ENCODE results near the gene NPFFR1.
"Not testable (repeated sequence)": the region's sequence is repeated elsewhere in the genome, so short reads cannot be mapped to it uniquely, and the experiment has no call there.

Gene NPFFR1

GRCh38 chr10:70227548-70228320, 56.1 kb downstream of the NPFFR1 start:
- TF ChIP-seq ZNF776 (tag by site-specific recombination; IDR thresholded peaks at IDR 0.05; ENCODE audit: borderline replicate concordance) (no peak), ZNF37A (tag by site-specific recombination; IDR thresholded peaks at IDR 0.05) (no peak), ZBTB48 (tag by site-specific recombination; IDR thresholded peaks at IDR 0.05) (peak; percentile 63; the same call in 1 of the 2 replicates), ZNF548 (tag by site-specific recombination; IDR thresholded peaks at IDR 0.05) (no peak), ZNF146 (tag by site-specific recombination; IDR thresholded peaks at IDR 0.05) (no peak), ZNF362 (tag by site-specific recombination; IDR thresholded peaks at IDR 0.05) (peak; percentile 80), ZNF10 (tag by site-specific recombination; IDR thresholded peaks at IDR 0.05) (no peak), ZNF488 (tag by site-specific recombination; IDR thresholded peaks at IDR 0.05) (no peak), PRDM6 (tag by site-specific recombination; IDR thresholded peaks at IDR 0.05) (peak; percentile 24; the same call in 1 of the 2 replicates)
- ChIA-PET POLR2A (interaction anchor here (0.6 to 0.7 kb wide), 3 partner anchors 9 to 125 kb away, joined by 3 to 8 read pairs (median 4); no protein-coding TSS in a partner anchor), CTCF (interaction anchor here (0.7 to 4.3 kb wide), 5 partner anchors 45 to 160 kb away, joined by 3 to 26 read pairs (median 8); no protein-coding TSS in a partner anchor)
- H3K36me3 ChIP-seq (ENCODE audit: control insufficient read depth in 2 of 2, insufficient read depth in 1 of 2, low read length in 2 of 2), result peaks cover 15 to 60% of the 10 kb centered on the region in 2 experiments
- no peak overlapping the region for H3K4me3 ChIP-seq (ENCODE audit: low read depth, low read length)
- no peak overlapping the region for H3K27ac ChIP-seq (ENCODE audit: extremely low read depth, low read depth, low read length)
- no peaks in the 10 kb centered on the region for H3K9me3 ChIP-seq (ENCODE audit: control insufficient read depth, insufficient read depth, low read depth, low read length)
- no peaks in the 10 kb centered on the region for H3K4me1 ChIP-seq (ENCODE audit: control insufficient read depth, insufficient read depth, low read length)

- Histone ChIP-seq H3K4me1 (ENCODE audit: control insufficient read depth, insufficient read depth, low read length) (no peaks in the 10 kb centered on the region), H3K4me3 (ENCODE audit: low read depth, low read length) (no peak overlapping the region), H3K9me3 (ENCODE audit: control insufficient read depth, insufficient read depth, low read depth, low read length) (no peaks in the 10 kb centered on the region), H3K36me3 (ENCODE audit: control insufficient read depth in 2 of 2, insufficient read depth in 1 of 2, low read length in 2 of 2) (peaks cover 19 to 57% of the 10 kb centered on the region in 2 experiments), H3K27ac (ENCODE audit: extremely low read depth, low read depth, low read length) (no peak overlapping the region)
- ChIA-PET POLR2A (interaction anchor here (0.7 to 3.1 kb wide), 2 partner anchors 9 to 125 kb away, joined by 7 to 22 read pairs; partner anchors contain the start of gene PPA1), CTCF (interaction anchor here (0.6 to 5.4 kb wide), 9 partner anchors 9 to 1997 kb away, joined by 3 to 177 read pairs (median 4); partner anchors contain the start of genes PPA1 and TYSND1)
- TF ChIP-seq ZNF610 (tag by site-specific recombination; IDR thresholded peaks at IDR 0.05; ENCODE audit: borderline replicate concordance), result no peak
- TF ChIP-seq ZNF404 (tag by site-specific recombination; IDR thresholded peaks at IDR 0.05), result no peak
- no peak for TF ChIP-seq YY1 (tag by site-specific recombination; IDR thresholded peaks at IDR 0.05)
- TF ChIP-seq SALL2 (tag by site-specific recombination; IDR thresholded peaks at IDR 0.05; ENCODE audit: borderline replicate concordance), result no peak
These were observed 60.1 kb downstream of the NPFFR1 start for GRCh38 chr10:70223728-70224127.

GRCh38 chr10:70222811-70223447, 60.9 kb downstream of the NPFFR1 start:
- ChIA-PET CTCF (interaction anchor here (0.7 to 5.4 kb wide), 10 partner anchors 9 to 156 kb away, joined by 4 to 177 read pairs (median 8); partner anchors contain the start of genes PPA1 and TYSND1), POLR2A (interaction anchor here (0.6 to 3.1 kb wide), 3 partner anchors 10 to 390 kb away, joined by 5 to 22 read pairs (median 7); partner anchors contain the start of genes PPA1 and SAR1A)
- H3K27ac ChIP-seq (ENCODE audit: extremely low read depth, low read depth, low read length); H3K4me3 ChIP-seq (ENCODE audit: low read depth, low read length); H3K4me1 ChIP-seq (ENCODE audit: control insufficient read depth, insufficient read depth, low read length); H3K9me3 ChIP-seq (ENCODE audit: control insufficient read depth, insufficient read depth, low read depth, low read length): not testable (repeated sequence)
- peaks cover 24 to 55% of the 10 kb centered on the region in 2 experiments for H3K36me3 ChIP-seq (ENCODE audit: control insufficient read depth in 2 of 2, insufficient read depth in 1 of 2, low read length in 2 of 2)
- TF ChIP-seq ZNF121 (tag by site-specific recombination; IDR thresholded peaks at IDR 0.05) (peak; percentile 87), PRDM4 (tag by site-specific recombination; IDR thresholded peaks at IDR 0.05) (peak; percentile 73), ZBTB17 (tag by site-specific recombination; IDR thresholded peaks at IDR 0.05) (0 out of 2 replicates have a peak, but pooled peaks have one; percentile 11), ZNF596 (tag by site-specific recombination; IDR thresholded peaks at IDR 0.05) (peak; percentile 80; the same call in 1 of the 2 replicates), ZEB2 (tag by site-specific recombination; IDR thresholded peaks at IDR 0.05) (peak; percentile 33; the same call in 1 of the 2 replicates), ZNF280D (tag by site-specific recombination; IDR thresholded peaks at IDR 0.05) (peak; percentile 62; the same call in 1 of the 2 replicates)

Measured in HEK293 (cell line).